ENCODE data around the gene CLGN.

The CLGN gene

GRCh38 chr4:140344621-140345020, 82.8 kb downstream of the CLGN start:
- in situ Hi-C loops (cut with HindIII; ENCODE audit: low sequenced_read_pairs) = no loop called here
- DNase-seq (ENCODE audit: low read depth) = no peak
- TF ChIP-seq CTCF (IDR thresholded peaks at IDR 0.05; ENCODE audit: low read depth, low read length, missing control alignments) = no peak
- no peak overlapping the region for H3K4me3 ChIP-seq (ENCODE audit: low read depth, low read length)

GRCh38 chr4:140344101-140344500, 83.3 kb downstream of the CLGN start:
- DNase-seq (ENCODE audit: low read depth) = no peak
- in situ Hi-C loops (cut with HindIII; ENCODE audit: low sequenced_read_pairs) = no loop called here
- H3K4me3 ChIP-seq (ENCODE audit: low read depth, low read length) = no peak overlapping the region
- TF ChIP-seq CTCF (IDR thresholded peaks at IDR 0.05; ENCODE audit: low read depth, low read length, missing control alignments) = no peak

GRCh38 chr4:140343303-140343702, 84.1 kb downstream of the CLGN start:
- H3K4me3 ChIP-seq (ENCODE audit: low read depth, low read length) = no peak overlapping the region
- in situ Hi-C loops (cut with HindIII; ENCODE audit: low sequenced_read_pairs) = no loop called here
- TF ChIP-seq CTCF (IDR thresholded peaks at IDR 0.05; ENCODE audit: low read depth, low read length, missing control alignments) = no peak
- no peak for DNase-seq (ENCODE audit: low read depth)

- no peak for TF ChIP-seq CTCF (IDR thresholded peaks at IDR 0.05; ENCODE audit: low read depth, low read length, missing control alignments)
- in situ Hi-C loops (cut with HindIII; ENCODE audit: low sequenced_read_pairs) = no loop called here
- no peak for DNase-seq (ENCODE audit: low read depth)
- no peak overlapping the region for H3K4me3 ChIP-seq (ENCODE audit: low read depth, low read length)
Measured at GRCh38 chr4:140342620-140343019, 84.8 kb downstream of the CLGN start.

Measured in astrocyte of the cerebellum (primary cell).